IMR-90 (cell line): ENCODE data around the gene DHRS4. TPM values are rescaled to one million over a fixed set of nuclear protein-coding genes. Genes with fewer than 3 reads are reported as not detected.

Experiments used
- ATAC-seq: fragments of 200-7000 bp; cut with Tn5 transposase; 2 replicates; pipeline ENCODE4 v1.9.1; 2020; ENCODE audit warnings: low read depth, mild to moderate bottlenecking, moderate library complexity
- BruUV-seq: library from RNA; stranded (reverse); fragments of 400-500 nt; replicated peaks from 2 replicates; lab custom pipeline; 2021; lab: Mats Ljungman, UMichigan
- CTCF ChIA-PET: fragments of 300-600 bp; formaldehyde crosslinking; extraction: SDS; loops from one replicate; lab custom pipeline; 2021; ENCODE audit warnings: antibody characterized with exemption; lab: Yijun Ruan, JAX
- POLR2A ChIA-PET: fragments of 300-600 bp; sonication (Branson Sonifier 250); formaldehyde crosslinking; loops from one replicate; lab custom pipeline; 2022; ENCODE audit warnings: antibody characterized with exemption; ENCODE audit not compliant: unreplicated experiment; lab: Charles Lee
- DNase-seq: peaks from one replicate; pipeline ENCODE4 v3.0.0; 2013
- H2AFZ ChIP-seq: replicated peaks from 2 replicates; pipeline ENCODE3; 2013; ENCODE audit warnings: low read length, mild to moderate bottlenecking; ENCODE audit not compliant: poor library complexity
- H2AK5ac ChIP-seq: 2 replicates; pipeline ENCODE4 v1.6.1; 2013; ENCODE audit warnings: low read depth, low read length, inconsistent platforms
- H2AK9ac ChIP-seq: replicated peaks from 2 replicates; pipeline ENCODE3; 2013; ENCODE audit warnings: mild to moderate bottlenecking, low read depth, low read length, moderate library complexity; ENCODE audit not compliant: poor library complexity
- H2BK120ac ChIP-seq: 2 replicates; pipeline ENCODE4 v1.6.1; 2013; ENCODE audit warnings: low read depth, low read length, inconsistent platforms
- H2BK15ac ChIP-seq: 3 replicates; pipeline ENCODE4 v1.6.1; 2013; ENCODE audit warnings: low read depth, low read length, inconsistent platforms
- H2BK20ac ChIP-seq: 2 replicates; pipeline ENCODE4 v1.6.1; 2013; ENCODE audit warnings: low read depth, mild to moderate bottlenecking, inconsistent platforms, low read length, moderate library complexity
- H2BK5ac ChIP-seq: 2 replicates; pipeline ENCODE4 v1.6.1; 2013; ENCODE audit warnings: mild to moderate bottlenecking, low read depth, low read length, inconsistent platforms; ENCODE audit not compliant: poor library complexity, severe bottlenecking
- H3K14ac ChIP-seq: replicated peaks from 2 replicates; pipeline ENCODE4 v1.6.1; 2013; ENCODE audit warnings: low read depth, low read length, inconsistent platforms
- H3K18ac ChIP-seq: 2 replicates; pipeline ENCODE4 v1.6.1; 2013; ENCODE audit warnings: low read depth, low read length, control low read depth
- H3K23ac ChIP-seq: 2 replicates; pipeline ENCODE4 v1.6.1; 2013; ENCODE audit warnings: low read depth, low read length, inconsistent platforms
- H3K27ac ChIP-seq: 2 replicates; pipeline ENCODE4 v1.5.1; 2013; ENCODE audit warnings: mild to moderate bottlenecking, control low read depth, low read length; ENCODE audit not compliant: insufficient read depth
- H3K27me3 ChIP-seq: 2 replicates; pipeline ENCODE4 v1.6.1; 2013; ENCODE audit warnings: low read length; ENCODE audit not compliant: control insufficient read depth, insufficient read depth
- H3K36me3 ChIP-seq: 2 replicates; pipeline ENCODE4 v1.6.1; 2013; ENCODE audit warnings: low read length, mixed read lengths; ENCODE audit not compliant: control insufficient read depth, insufficient read depth
- H3K4ac ChIP-seq: 2 replicates; pipeline ENCODE4 v1.6.1; 2013; ENCODE audit warnings: low read depth, low read length, inconsistent platforms
- H3K4me1 ChIP-seq: 2 replicates; pipeline ENCODE4 v1.6.1; 2013; ENCODE audit warnings: low read length, mixed read lengths; ENCODE audit not compliant: control insufficient read depth, insufficient read depth
- H3K4me2 ChIP-seq: 2 replicates; pipeline ENCODE4 v1.6.1; 2013; ENCODE audit warnings: low read depth, mild to moderate bottlenecking, control low read depth, low read length, moderate library complexity
- H3K4me3 ChIP-seq: 2 replicates; pipeline ENCODE4 v1.5.1; 2013; ENCODE audit warnings: low read depth, mild to moderate bottlenecking, control low read depth, low read length, moderate library complexity; ENCODE audit not compliant: insufficient read depth
- H3K56ac ChIP-seq: 2 replicates; pipeline ENCODE4 v1.6.1; 2013; ENCODE audit warnings: low read length, inconsistent platforms; ENCODE audit not compliant: insufficient read depth; ENCODE audit errors: extremely low read depth
- H3K79me1 ChIP-seq, 2 experiments: 2 replicates each; pipeline ENCODE4 v1.6.1; 2013; ENCODE audit warnings: low read length in 2 of 2, inconsistent platforms in 1 of 2, low read depth in 1 of 2
- H3K9ac ChIP-seq: 2 replicates; pipeline ENCODE4 v1.6.1; 2013; ENCODE audit warnings: low read depth, low read length, control low read depth
- H3K9me1 ChIP-seq: 2 replicates; pipeline ENCODE4 v1.6.1; 2013; ENCODE audit warnings: low read length, inconsistent platforms; ENCODE audit not compliant: insufficient read depth
- H3K9me3 ChIP-seq: 2 replicates; pipeline ENCODE4 v1.6.1; 2013; ENCODE audit warnings: low read length; ENCODE audit not compliant: control insufficient read depth, insufficient read depth
- H4K20me1 ChIP-seq: 2 replicates; pipeline ENCODE4 v1.6.1; 2013; ENCODE audit warnings: low read length, inconsistent platforms; ENCODE audit not compliant: insufficient read depth
- H4K5ac ChIP-seq: 2 replicates; pipeline ENCODE4 v1.6.1; 2013; ENCODE audit warnings: mild to moderate bottlenecking, low read depth, low read length, control low read depth
- H4K8ac ChIP-seq, 2 experiments: 2 replicates each; pipeline ENCODE4 v1.6.1; 2013; ENCODE audit warnings: low read depth in 2 of 2, low read length in 2 of 2, control low read depth in 1 of 2, inconsistent platforms in 1 of 2
- H4K91ac ChIP-seq: 2 replicates; pipeline ENCODE4 v1.6.1; 2013; ENCODE audit warnings: low read depth, low read length, inconsistent platforms; ENCODE audit not compliant: insufficient read depth
- BHLHE40 ChIP-seq: fragments of 150-350 bp; IDR thresholded peaks from 2 replicates; pipeline ENCODE4 v1.6.1; 2016; ENCODE audit warnings: mild to moderate bottlenecking, low read depth, low read length
- CEBPB ChIP-seq: IDR thresholded peaks from 2 replicates; pipeline ENCODE4 v1.6.1; 2012; ENCODE audit warnings: low read depth, low read length, improper control_type of control experiment
- CHD1 ChIP-seq: IDR thresholded peaks from 2 replicates; pipeline ENCODE4 v1.6.1; 2012; ENCODE audit warnings: low read depth, low read length, improper control_type of control experiment
- FOS ChIP-seq: fragments of 150-350 bp; IDR thresholded peaks from 2 replicates; pipeline ENCODE4 v1.6.1; 2016; ENCODE audit warnings: low read depth, low read length
- MAFK ChIP-seq: IDR thresholded peaks from 2 replicates; pipeline ENCODE4 v1.6.1; 2012; ENCODE audit warnings: low read depth, low read length, improper control_type of control experiment
- MAZ ChIP-seq: IDR thresholded peaks from 2 replicates; pipeline ENCODE4 v1.6.1; 2012; ENCODE audit warnings: low read depth, mild to moderate bottlenecking, low read length, improper control_type of control experiment, moderate library complexity, borderline replicate concordance
- MXI1 ChIP-seq: IDR thresholded peaks from 2 replicates; pipeline ENCODE4 v1.6.1; 2012; ENCODE audit warnings: low read depth, mild to moderate bottlenecking, low read length, moderate library complexity, borderline replicate concordance
- POLR2A ChIP-seq: IDR thresholded peaks from 2 replicates; pipeline ENCODE4 v1.6.1; 2012; ENCODE audit warnings: mild to moderate bottlenecking, low read depth, low read length
- RAD21 ChIP-seq: IDR thresholded peaks from 2 replicates; pipeline ENCODE4 v1.6.1; 2012; ENCODE audit warnings: low read length, improper control_type of control experiment
- RCOR1 ChIP-seq: IDR thresholded peaks from 2 replicates; pipeline ENCODE4 v1.6.1; 2012; ENCODE audit warnings: mild to moderate bottlenecking, low read length, improper control_type of control experiment; ENCODE audit not compliant: insufficient replicate concordance
- RFX5 ChIP-seq: IDR thresholded peaks from 2 replicates; pipeline ENCODE4 v1.8.0; 2012; ENCODE audit warnings: low read depth, mild to moderate bottlenecking, low read length, moderate library complexity
- SMC3 ChIP-seq: fragments of 150-350 bp; IDR thresholded peaks from 2 replicates; pipeline ENCODE4 v1.6.1; 2016; ENCODE audit warnings: low read depth, mild to moderate bottlenecking, antibody characterized with exemption, low read length, moderate library complexity
- WGBS, 2 experiments: methylation state at CpG; one replicate each; pipeline versions ENCODE4 v1.1.5 to v1.1.7; 2013; ENCODE audit warnings: missing lambda C conversion rate in 2 of 2; ENCODE audit not compliant: insufficient read length in 1 of 2; ENCODE audit errors: extremely low coverage in 2 of 2; 5-methylcytosine and 5-hydroxymethylcytosine counted together
- dilution Hi-C: fragments of 300-500 bp; cut with HindIII; formaldehyde crosslinking; loops from one replicate; pipeline ENCODE4 v1.14.3; 2018; ENCODE audit warnings: low sequenced_read_pairs; ENCODE audit not compliant: unreplicated experiment
- in situ Hi-C: fragments of 300-500 bp; cut with MboI; formaldehyde crosslinking; loops from 3 replicates; pipeline ENCODE4 v1.14.3; 2019; ENCODE audit warnings: low sequenced_read_pairs, inconsistent platforms, mixed read lengths
- intact Hi-C: fragments of 100-400 bp; cut with micrococcal nuclease; formaldehyde crosslinking; loops from 2 replicates; pipeline ENCODE4 v1.10.0; 2022
- polyA plus RNA-seq, 3 experiments: library from polyadenylated mRNA; depleted of rRNA; stranded (reverse); fragments of >200 nt; gene quantifications; 2 replicates each; pipeline ENCODE4 v1.2.3, GENCODE V29; 2012; ENCODE audit warnings: low replicate concordance in 1 of 3
- total RNA-seq: library from RNA; depleted of rRNA; stranded (reverse); fragments of >200 nt; gene quantifications from 2 replicates; pipeline ENCODE4 v1.2.3, GENCODE V29; 2012
- TF ChIP-seq, protein P1 (sequence below): fragments of 150-350 bp; IDR thresholded peaks from 2 replicates; pipeline ENCODE4 v1.6.1; 2017; ENCODE audit warnings: mild to moderate bottlenecking, antibody characterized with exemption, low read length, low read depth
- TF ChIP-seq, protein P2 (sequence below): conservative IDR thresholded peaks from 2 replicates; pipeline ENCODE4 v1.5.1; 2012; ENCODE audit warnings: mild to moderate bottlenecking, low read depth, low read length, improper control_type of control experiment
- TF ChIP-seq, protein P3 (sequence below): fragments of 150-350 bp; IDR thresholded peaks from 2 replicates; pipeline ENCODE4 v1.6.1; 2016; ENCODE audit warnings: low read depth, mild to moderate bottlenecking, low read length, moderate library complexity, borderline replicate concordance

Gene DHRS4
- total and polyA plus RNA-seq, 2 of the 4 experiments (the other 2 are of a cell fraction), result 43.2 to 51.8 TPM

DNA sequence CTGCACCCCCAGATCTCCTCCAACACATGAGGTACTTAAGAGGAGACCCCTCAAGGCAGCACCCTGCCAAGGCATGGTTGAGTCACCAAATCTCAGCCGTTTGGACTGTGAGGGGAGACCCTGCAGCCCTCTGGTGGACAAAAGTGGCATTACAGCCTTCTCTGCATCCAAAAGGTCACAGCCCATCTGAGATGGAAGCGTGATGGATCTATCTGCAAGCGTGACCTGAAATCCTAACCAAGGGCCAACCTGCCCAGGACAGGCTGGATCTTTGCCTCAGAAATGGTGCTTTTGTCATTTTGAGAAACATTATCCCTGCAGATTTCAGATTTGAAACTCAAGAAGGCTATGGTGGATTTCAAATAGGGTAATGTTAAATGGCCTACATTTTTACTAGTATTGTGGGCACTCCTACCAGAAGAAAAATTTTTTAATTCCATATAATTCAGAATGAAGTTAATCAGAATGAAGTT lies 23.7 kb upstream of the DHRS4 start:
- Histone ChIP-seq H2BK120ac (no peak overlapping the region), H4K91ac (no peak overlapping the region), H4K20me1 (no peaks in the 10 kb centered on the region), H3K4me2 (no peak overlapping the region), H3K4me3 (no peak overlapping the region), H3K9me3 (no peaks in the 10 kb centered on the region), H2AFZ (no peak overlapping the region), H2AK5ac (no peak overlapping the region), H3K36me3 (no peaks in the 10 kb centered on the region), H4K8ac (no peak overlapping the region), H4K5ac (no peak overlapping the region), H3K4me1 (no peaks in the 10 kb centered on the region), H3K79me1 (no peaks in the 10 kb centered on the region), H3K4ac (no peak overlapping the region), H2BK20ac (no peak overlapping the region), H3K56ac (no peak overlapping the region), H2AK9ac (no peak overlapping the region), H2BK15ac (no peak overlapping the region), H2BK5ac (no peak overlapping the region), H3K27ac (no peak overlapping the region), H3K27me3 (peaks cover 4% of the 10 kb centered on the region; the same call in 1 of the 2 replicates), H3K18ac (no peak overlapping the region), H3K9ac (no peak overlapping the region), H3K14ac (no peak overlapping the region), H3K23ac (no peak overlapping the region), H3K9me1 (no peaks in the 10 kb centered on the region)
- dilution Hi-C loops, result no loop called here
- DNase-seq (peak; percentile 69), ATAC-seq (peak; percentile 99)
- no peak for TF ChIP-seq BHLHE40
- TF ChIP-seq, protein P1, sequence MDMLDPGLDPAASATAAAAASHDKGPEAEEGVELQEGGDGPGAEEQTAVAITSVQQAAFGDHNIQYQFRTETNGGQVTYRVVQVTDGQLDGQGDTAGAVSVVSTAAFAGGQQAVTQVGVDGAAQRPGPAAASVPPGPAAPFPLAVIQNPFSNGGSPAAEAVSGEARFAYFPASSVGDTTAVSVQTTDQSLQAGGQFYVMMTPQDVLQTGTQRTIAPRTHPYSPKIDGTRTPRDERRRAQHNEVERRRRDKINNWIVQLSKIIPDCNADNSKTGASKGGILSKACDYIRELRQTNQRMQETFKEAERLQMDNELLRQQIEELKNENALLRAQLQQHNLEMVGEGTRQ, result no peak
- peak; percentile 69 for TF ChIP-seq RAD21
- TF ChIP-seq, protein P2, sequence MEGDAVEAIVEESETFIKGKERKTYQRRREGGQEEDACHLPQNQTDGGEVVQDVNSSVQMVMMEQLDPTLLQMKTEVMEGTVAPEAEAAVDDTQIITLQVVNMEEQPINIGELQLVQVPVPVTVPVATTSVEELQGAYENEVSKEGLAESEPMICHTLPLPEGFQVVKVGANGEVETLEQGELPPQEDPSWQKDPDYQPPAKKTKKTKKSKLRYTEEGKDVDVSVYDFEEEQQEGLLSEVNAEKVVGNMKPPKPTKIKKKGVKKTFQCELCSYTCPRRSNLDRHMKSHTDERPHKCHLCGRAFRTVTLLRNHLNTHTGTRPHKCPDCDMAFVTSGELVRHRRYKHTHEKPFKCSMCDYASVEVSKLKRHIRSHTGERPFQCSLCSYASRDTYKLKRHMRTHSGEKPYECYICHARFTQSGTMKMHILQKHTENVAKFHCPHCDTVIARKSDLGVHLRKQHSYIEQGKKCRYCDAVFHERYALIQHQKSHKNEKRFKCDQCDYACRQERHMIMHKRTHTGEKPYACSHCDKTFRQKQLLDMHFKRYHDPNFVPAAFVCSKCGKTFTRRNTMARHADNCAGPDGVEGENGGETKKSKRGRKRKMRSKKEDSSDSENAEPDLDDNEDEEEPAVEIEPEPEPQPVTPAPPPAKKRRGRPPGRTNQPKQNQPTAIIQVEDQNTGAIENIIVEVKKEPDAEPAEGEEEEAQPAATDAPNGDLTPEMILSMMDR, result peak; percentile 78
- no peak for TF ChIP-seq FOS
- TF ChIP-seq MXI1, result no peak
- TF ChIP-seq POLR2A, result no peak
- TF ChIP-seq RFX5, result no peak
- TF ChIP-seq CHD1, result no peak
- TF ChIP-seq SMC3, result peak; percentile 70
- no peak for TF ChIP-seq MAFK
- TF ChIP-seq, protein P3, sequence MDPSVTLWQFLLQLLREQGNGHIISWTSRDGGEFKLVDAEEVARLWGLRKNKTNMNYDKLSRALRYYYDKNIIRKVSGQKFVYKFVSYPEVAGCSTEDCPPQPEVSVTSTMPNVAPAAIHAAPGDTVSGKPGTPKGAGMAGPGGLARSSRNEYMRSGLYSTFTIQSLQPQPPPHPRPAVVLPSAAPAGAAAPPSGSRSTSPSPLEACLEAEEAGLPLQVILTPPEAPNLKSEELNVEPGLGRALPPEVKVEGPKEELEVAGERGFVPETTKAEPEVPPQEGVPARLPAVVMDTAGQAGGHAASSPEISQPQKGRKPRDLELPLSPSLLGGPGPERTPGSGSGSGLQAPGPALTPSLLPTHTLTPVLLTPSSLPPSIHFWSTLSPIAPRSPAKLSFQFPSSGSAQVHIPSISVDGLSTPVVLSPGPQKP, result no peak
- no peak for TF ChIP-seq RCOR1
- no peak for TF ChIP-seq CEBPB
- no peak for TF ChIP-seq MAZ
- intact Hi-C loops, result loop anchor here (1.0 to 10.0 kb wide), 4 partner anchors 203 to 455 kb away; no protein-coding TSS in a partner anchor
- 0% methylated on average over 1 of the region's 3 CpGs; no CpG with 5 or more reads in 1 of the 2 experiments for WGBS, 2 experiments
- POLR2A ChIA-PET, result no interaction called here
- BruUV-seq, result no TSS peak
- in situ Hi-C loops, result no loop called here
- CTCF ChIA-PET, result interaction anchor here (0.5 to 1.2 kb wide), 3 partner anchors 8 to 195 kb away, joined by 3 to 4 read pairs (median 3); no protein-coding TSS in a partner anchor
